Measurements from ENCODE around the gene RNF6. TPM values are rescaled to one million over a fixed set of nuclear protein-coding genes. Genes with fewer than 3 reads are reported as not detected.

RNF6 gene
- 18.3 and 19.5 TPM in 2 replicates for total RNA-seq (2021)
- long read RNA-seq, transcript RNF6-202 (5 exons, 3,398 nt) = minor isoform, 5 of 130 reads
- long read RNA-seq, transcript RNF6-203 (5 exons, 3,706 nt) = minor isoform, 45 of 130 reads
- long read RNA-seq, transcript RNF6-201 (5 exons, 3,282 nt) = major isoform, 54 of 130 reads
- long read RNA-seq, partial matches to known transcripts = 6 of 130 reads
- long read RNA-seq, other reads (novel, unspliced or antisense) = 20 of 130 reads

GRCh38 chr13:26221721-26222519, at the start of gene RNF6:
TSS of gene RNF6 (minus strand) at chr13:26222314. CDS start at chr13:26219649, 2,665 bp downstream.
- Histone ChIP-seq H4K20me1 (ENCODE audit: control insufficient read depth, insufficient read depth, insufficient read length) (no peaks in the 10 kb centered on the region), H2AK5ac (ENCODE audit: insufficient read length, low read length) (no peak within 1 kb of the TSS), H4K91ac (ENCODE audit: insufficient read length, low read depth, low read length) (no peak within 1 kb of the TSS), H3K27me3 (ENCODE audit: insufficient read depth, low read length) (no peaks in the 10 kb centered on the region; the same call in 1 of the 2 replicates), H2BK12ac (ENCODE audit: insufficient read length, low read depth, low read length) (no peak within 1 kb of the TSS), H3K4me2 (ENCODE audit: insufficient read depth, insufficient read length, low read length) (peak within 1 kb of the TSS; percentile 76), H3K9ac (ENCODE audit: extremely low read depth, insufficient read length, low read length) (peak within 1 kb of the TSS; percentile 71), H3K4me1 (ENCODE audit: insufficient read depth, low read length) (no peaks in the 10 kb centered on the region), H3K56ac (ENCODE audit: insufficient read length, low read depth, low read length) (no peak within 1 kb of the TSS), H3K4ac (ENCODE audit: low read depth, low read length) (no peak within 1 kb of the TSS; the same call in 1 of the 2 replicates), H2AFZ (ENCODE audit: low read length) (no peak within 1 kb of the TSS), H4K5ac (ENCODE audit: insufficient read length, low read depth, low read length) (no peak within 1 kb of the TSS), H2BK20ac (ENCODE audit: low read depth, low read length, poor library complexity, severe bottlenecking) (no peak within 1 kb of the TSS), H2BK15ac (ENCODE audit: low read depth, low read length) (no peak within 1 kb of the TSS), H2BK120ac (ENCODE audit: low read depth, low read length, poor library complexity, severe bottlenecking) (no peak within 1 kb of the TSS), H3K18ac (ENCODE audit: insufficient read length, low read depth, low read length) (peak within 1 kb of the TSS; percentile 81), H3K79me2 (ENCODE audit: insufficient read depth, low read length) (no peaks in the 10 kb centered on the region), H3K27ac (ENCODE audit: insufficient read length, low read depth, low read length) (peak within 1 kb of the TSS; percentile 2), H3K9me3 (ENCODE audit: control insufficient read depth, low read depth, low read length) (no peaks in the 10 kb centered on the region), H3K79me1 (ENCODE audit: insufficient read depth, low read depth, low read length, poor library complexity, severe bottlenecking) (no peaks in the 10 kb centered on the region), H3K23ac (ENCODE audit: insufficient read length, low read depth, low read length) (no peak within 1 kb of the TSS), H4K8ac (replicated peaks; ENCODE audit: insufficient read length, low read depth, low read length) (no peak within 1 kb of the TSS), H2BK5ac (ENCODE audit: insufficient read length, low read length) (no peak within 1 kb of the TSS), H3K14ac (ENCODE audit: insufficient read depth, low read length) (peak within 1 kb of the TSS; percentile 83), H3K23me2 (ENCODE audit: insufficient read length, low read depth, low read length, poor library complexity, severe bottlenecking) (peaks cover 8% of the 10 kb centered on the region), H3T11ph (ENCODE audit: low read length) (no peak within 1 kb of the TSS)
- no CpG with 5 or more reads among the region's 67 CpGs for WGBS (ENCODE audit: extremely low coverage, insufficient read length, low lambda C conversion rate)
- Mint-ChIP-seq H3K4me1 (peaks cover 9 to 12% of the 10 kb centered on the region in 2 experiments), H3K27ac (peak within 1 kb of the TSS; percentile 98 to 99 (median 99)), H3K36me3 (ENCODE audit: insufficient read depth in 1 of 3, low read depth in 3 of 3) (peaks cover 10 to 28% (median 27%) of the 10 kb centered on the region in 3 experiments; a peak in 6 of 7 replicates), H3K4me3 (peak within 1 kb of the TSS; percentile 94 to 97), H3K27me3 (ENCODE audit: low read depth) (peaks cover 8% of the 10 kb centered on the region), H3K9me3 (no peaks in the 10 kb centered on the region; a peak in 1 of 5 replicates)
- TF ChIP-seq CTCF (conservative IDR thresholded peaks at IDR 0.05) = no peak
- DNase-seq = peak; percentile 97

Measured in H9 (cell line).